NCI-H748 (cell line): ENCODE data around the gene EPS8.

Experiments used
- DNase-seq: peaks from one replicate; lab custom pipeline; 2025; ENCODE audit not compliant: unreplicated experiment; lab: John Stamatoyannopoulos, UW

The EPS8 gene

GRCh38 chr12:15613981-15614380 is 175.2 kb downstream of the EPS8 start:
- no peak for DNase-seq

GRCh38 chr12:15608941-15609340 is 180.2 kb downstream of the EPS8 start:
- DNase-seq: no peak

GRCh38 chr12:15608406-15608805 is 180.8 kb downstream of the EPS8 start:
- no peak for DNase-seq

GRCh38 chr12:15605881-15606590 is 183.2 kb downstream of the EPS8 start:
- no peak for DNase-seq

- peak; percentile 55 for DNase-seq
Measured at GRCh38 chr12:15603474-15604085, 185.6 kb downstream of the EPS8 start.

GRCh38 chr12:15602051-15602672 is 187.0 kb downstream of the EPS8 start:
- no peak for DNase-seq

GRCh38 chr12:15601210-15601800 is 187.9 kb downstream of the EPS8 start:
- DNase-seq: no peak

GRCh38 chr12:15600223-15600935 is 188.8 kb downstream of the EPS8 start:
- DNase-seq: no peak

- DNase-seq: peak; percentile 56
Measured at GRCh38 chr12:15599266-15600037, 189.7 kb downstream of the EPS8 start.

GRCh38 chr12:15597125-15597830 is 191.9 kb downstream of the EPS8 start:
- peak; percentile 29 for DNase-seq

- no peak for DNase-seq
Measured at GRCh38 chr12:15596174-15596573, 193.0 kb downstream of the EPS8 start.

- peak; percentile 9 for DNase-seq
Measured at GRCh38 chr12:15592934-15593333, 196.3 kb downstream of the EPS8 start.

GRCh38 chr12:15591811-15592210 is 197.4 kb downstream of the EPS8 start:
- DNase-seq: no peak

- peak; percentile 49 for DNase-seq
Measured at GRCh38 chr12:15590180-15590826, 198.9 kb downstream of the EPS8 start.

- DNase-seq: no peak
Measured at GRCh38 chr12:15589328-15590032, 199.7 kb downstream of the EPS8 start.

GRCh38 chr12:15584366-15585041 is 204.7 kb downstream of the EPS8 start:
- peak; percentile 34 for DNase-seq

GRCh38 chr12:15583804-15584203 is 205.4 kb downstream of the EPS8 start:
- peak; percentile 35 for DNase-seq

GRCh38 chr12:15581006-15581405 is 208.2 kb downstream of the EPS8 start:
- no peak for DNase-seq
